SJCRH30 (cell line): ENCODE results near the gene SMPDL3A. TPM values are rescaled to one million over a fixed set of nuclear protein-coding genes. Genes with fewer than 3 reads are reported as not detected.
A peak's percentile ranks its signal among the peaks of the same experiment; 100 is the strongest.
"Not testable (repeated sequence)": the region's sequence is repeated elsewhere in the genome, so short reads cannot be mapped to it uniquely, and the experiment has no call there.

Experiments
- DNase-seq, 2 experiments: peaks; one replicate each; pipeline ENCODE4 v3.0.0-alpha.2; 2015 to 2020
- H3K27ac ChIP-seq: fragments of 250-450 bp; sonication (Bioruptor Pico); 2 replicates; pipeline ENCODE4 v1.5.1; 2020; ENCODE audit warnings: mild to moderate bottlenecking, moderate library complexity
- H3K27me3 ChIP-seq: fragments of 250-450 bp; sonication (Bioruptor Pico); 2 replicates; pipeline ENCODE4 v1.5.1; 2020; ENCODE audit warnings: mild to moderate bottlenecking, moderate library complexity
- H3K36me3 ChIP-seq: fragments of 250-450 bp; sonication (Bioruptor Pico); 2 replicates; pipeline ENCODE4 v1.5.1; 2020; ENCODE audit warnings: mild to moderate bottlenecking, moderate library complexity
- H3K4me1 ChIP-seq: fragments of 250-450 bp; sonication (Bioruptor Pico); 2 replicates; pipeline ENCODE4 v1.5.1; 2020; ENCODE audit warnings: mild to moderate bottlenecking, moderate library complexity
- H3K4me3 ChIP-seq: fragments of 250-450 bp; sonication (Bioruptor Pico); 2 replicates; pipeline ENCODE4 v1.5.1; 2020; ENCODE audit warnings: mild to moderate bottlenecking, moderate library complexity
- H3K9me3 ChIP-seq: fragments of 250-450 bp; sonication (Bioruptor Pico); replicated peaks from 2 replicates; pipeline ENCODE4 v1.5.1; 2020; ENCODE audit warnings: mild to moderate bottlenecking, moderate library complexity
- total RNA-seq: library from RNA; depleted of rRNA; stranded (reverse); fragments of >200 nt; shearing (Covaris generic); gene quantifications from 2 replicates; pipeline ENCODE4 v1.2.3, GENCODE V29; 2014; rRNA removed

SMPDL3A gene
- 22.8 and 27.8 TPM in 2 replicates for total RNA-seq

GRCh38 chr6:122789182-122790027, at the start of gene SMPDL3A:
TSS of gene SMPDL3A (plus strand) at chr6:122789258. CDS start at chr6:122789347, 89 bp downstream.
- H3K4me3 ChIP-seq, result peak within 1 kb of the TSS; percentile 72
- DNase-seq, result peak; percentile 82 to 83
- no peaks in the 10 kb centered on the region for H3K9me3 ChIP-seq
- no peaks in the 10 kb centered on the region; the same call in 1 of the 2 replicates for H3K4me1 ChIP-seq
- H3K27ac ChIP-seq, result peak within 1 kb of the TSS; percentile 90
- no peaks in the 10 kb centered on the region for H3K36me3 ChIP-seq
- no peaks in the 10 kb centered on the region for H3K27me3 ChIP-seq

GRCh38 chr6:122740091-122740490, 49.0 kb upstream of the SMPDL3A start:
- H3K4me1 ChIP-seq, result peaks cover 19% of the 10 kb centered on the region
- DNase-seq, result no peak
- H3K36me3 ChIP-seq, result no peaks in the 10 kb centered on the region
- H3K9me3 ChIP-seq, result no peaks in the 10 kb centered on the region
- no peak overlapping the region for H3K4me3 ChIP-seq
- H3K27me3 ChIP-seq, result no peaks in the 10 kb centered on the region
- H3K27ac ChIP-seq, result no peak overlapping the region

- H3K27ac ChIP-seq, result no peak overlapping the region
- no peaks in the 10 kb centered on the region for H3K27me3 ChIP-seq
- H3K4me1 ChIP-seq, result peaks cover 14% of the 10 kb centered on the region
- no peaks in the 10 kb centered on the region for H3K36me3 ChIP-seq
- H3K9me3 ChIP-seq, result no peaks in the 10 kb centered on the region
- H3K4me3 ChIP-seq, result no peak overlapping the region
- DNase-seq, result no peak
Observed at GRCh38 chr6:122740936-122741335, 48.1 kb upstream of the SMPDL3A start.

GRCh38 chr6:122744247-122744646, 44.8 kb upstream of the SMPDL3A start:
- H3K4me3 ChIP-seq, H3K27ac ChIP-seq, DNase-seq, H3K4me1 ChIP-seq, H3K9me3 ChIP-seq, H3K36me3 ChIP-seq, H3K27me3 ChIP-seq: not testable (repeated sequence)

GRCh38 chr6:122744856-122745255, 44.2 kb upstream of the SMPDL3A start:
- not testable (repeated sequence) for H3K9me3 ChIP-seq, H3K4me3 ChIP-seq, H3K27ac ChIP-seq, DNase-seq, H3K36me3 ChIP-seq, H3K4me1 ChIP-seq, H3K27me3 ChIP-seq

GRCh38 chr6:122746688-122747087, 42.4 kb upstream of the SMPDL3A start:
- Histone ChIP-seq H3K27me3 (no peaks in the 10 kb centered on the region), H3K9me3 (peaks cover 4% of the 10 kb centered on the region), H3K27ac (no peak overlapping the region), H3K4me3 (no peak overlapping the region), H3K36me3 (no peaks in the 10 kb centered on the region), H3K4me1 (peaks cover 18% of the 10 kb centered on the region)
- DNase-seq, result no peak

- H3K4me1 ChIP-seq, result peaks cover 21% of the 10 kb centered on the region
- DNase-seq, result no peak
- H3K27ac ChIP-seq, result no peak overlapping the region
- no peak overlapping the region for H3K4me3 ChIP-seq
- peaks cover 4% of the 10 kb centered on the region for H3K9me3 ChIP-seq
- no peaks in the 10 kb centered on the region for H3K36me3 ChIP-seq
- no peaks in the 10 kb centered on the region for H3K27me3 ChIP-seq
Observed at GRCh38 chr6:122747573-122747972, 41.5 kb upstream of the SMPDL3A start.

- Histone ChIP-seq H3K4me1 (peaks cover 21% of the 10 kb centered on the region), H3K27ac (peak overlapping the region; percentile 58)
- H3K9me3 ChIP-seq, H3K4me3 ChIP-seq, DNase-seq, H3K27me3 ChIP-seq, H3K36me3 ChIP-seq: not testable (repeated sequence)
Observed at GRCh38 chr6:122748945-122749344, 40.1 kb upstream of the SMPDL3A start.

GRCh38 chr6:122749451-122750050, 39.5 kb upstream of the SMPDL3A start:
- peaks cover 21% of the 10 kb centered on the region for H3K4me1 ChIP-seq
- no peak overlapping the region for H3K4me3 ChIP-seq
- DNase-seq, result peak; percentile 27 to 60

GRCh38 chr6:122751326-122751725, 37.7 kb upstream of the SMPDL3A start:
- Histone ChIP-seq H3K27ac (no peak overlapping the region), H3K9me3 (peaks cover 4% of the 10 kb centered on the region), H3K36me3 (no peaks in the 10 kb centered on the region), H3K4me1 (peaks cover 21% of the 10 kb centered on the region), H3K4me3 (no peak overlapping the region), H3K27me3 (no peaks in the 10 kb centered on the region)
- no peak for DNase-seq

More at GRCh38 chr6:122749451-122750050, 39.5 kb upstream of the SMPDL3A start:
- H3K9me3 ChIP-seq, result peaks cover 4% of the 10 kb centered on the region
- H3K27me3 ChIP-seq, result no peaks in the 10 kb centered on the region
- H3K36me3 ChIP-seq, result no peaks in the 10 kb centered on the region
- H3K27ac ChIP-seq, result peak overlapping the region; percentile 58

GRCh38 chr6:122752459-122752858, 36.6 kb upstream of the SMPDL3A start:
- peaks cover 21% of the 10 kb centered on the region for H3K4me1 ChIP-seq
- no peak overlapping the region for H3K4me3 ChIP-seq
- H3K27ac ChIP-seq, result no peak overlapping the region
- no peaks in the 10 kb centered on the region for H3K27me3 ChIP-seq
- DNase-seq, result no peak
- H3K36me3 ChIP-seq, result no peaks in the 10 kb centered on the region
- peaks cover 4% of the 10 kb centered on the region for H3K9me3 ChIP-seq

GRCh38 chr6:122753000-122753687, 35.9 kb upstream of the SMPDL3A start:
- Histone ChIP-seq H3K4me1 (peaks cover 21% of the 10 kb centered on the region), H3K27ac (no peak overlapping the region), H3K36me3 (no peaks in the 10 kb centered on the region), H3K27me3 (no peaks in the 10 kb centered on the region), H3K4me3 (no peak overlapping the region), H3K9me3 (peaks cover 4% of the 10 kb centered on the region)
- no peak for DNase-seq

GRCh38 chr6:122753688-122754056, 35.4 kb upstream of the SMPDL3A start:
- no peak for DNase-seq
- H3K27ac ChIP-seq, result no peak overlapping the region
- H3K9me3 ChIP-seq, result peaks cover 4% of the 10 kb centered on the region
- H3K4me1 ChIP-seq, result peaks cover 21% of the 10 kb centered on the region
- no peaks in the 10 kb centered on the region for H3K36me3 ChIP-seq
- no peaks in the 10 kb centered on the region for H3K27me3 ChIP-seq
- H3K4me3 ChIP-seq, result no peak overlapping the region

- Histone ChIP-seq H3K27me3 (no peaks in the 10 kb centered on the region), H3K4me3 (no peak overlapping the region), H3K9me3 (no peaks in the 10 kb centered on the region; the same call in 1 of the 2 replicates), H3K27ac (no peak overlapping the region), H3K4me1 (peaks cover 18% of the 10 kb centered on the region), H3K36me3 (no peaks in the 10 kb centered on the region)
- no peak for DNase-seq
Observed at GRCh38 chr6:122754191-122754731, 34.8 kb upstream of the SMPDL3A start.

GRCh38 chr6:122755901-122756300, 33.2 kb upstream of the SMPDL3A start:
- H3K27ac ChIP-seq, result no peak overlapping the region
- no peak overlapping the region for H3K4me3 ChIP-seq
- H3K4me1 ChIP-seq, result peaks cover 6% of the 10 kb centered on the region; the same call in 1 of the 2 replicates
- H3K36me3 ChIP-seq, result no peaks in the 10 kb centered on the region
- no peaks in the 10 kb centered on the region for H3K9me3 ChIP-seq
- H3K27me3 ChIP-seq, result no peaks in the 10 kb centered on the region
- no peak for DNase-seq
